HG03521 (cell line): Measurements from ENCODE around the gene IL4.
"Not testable (repeated sequence)": the region's sequence is repeated elsewhere in the genome, so short reads cannot be mapped to it uniquely, and the experiment has no call there.

Source experiments
- ATAC-seq: cut with Tn5 transposase; IDR thresholded peaks from one replicate; pipeline ENCODE4 v1.9.1; 2021; ENCODE audit warnings: mild to moderate bottlenecking, moderate library complexity; ENCODE audit not compliant: unreplicated experiment

The IL4 gene

DNA sequence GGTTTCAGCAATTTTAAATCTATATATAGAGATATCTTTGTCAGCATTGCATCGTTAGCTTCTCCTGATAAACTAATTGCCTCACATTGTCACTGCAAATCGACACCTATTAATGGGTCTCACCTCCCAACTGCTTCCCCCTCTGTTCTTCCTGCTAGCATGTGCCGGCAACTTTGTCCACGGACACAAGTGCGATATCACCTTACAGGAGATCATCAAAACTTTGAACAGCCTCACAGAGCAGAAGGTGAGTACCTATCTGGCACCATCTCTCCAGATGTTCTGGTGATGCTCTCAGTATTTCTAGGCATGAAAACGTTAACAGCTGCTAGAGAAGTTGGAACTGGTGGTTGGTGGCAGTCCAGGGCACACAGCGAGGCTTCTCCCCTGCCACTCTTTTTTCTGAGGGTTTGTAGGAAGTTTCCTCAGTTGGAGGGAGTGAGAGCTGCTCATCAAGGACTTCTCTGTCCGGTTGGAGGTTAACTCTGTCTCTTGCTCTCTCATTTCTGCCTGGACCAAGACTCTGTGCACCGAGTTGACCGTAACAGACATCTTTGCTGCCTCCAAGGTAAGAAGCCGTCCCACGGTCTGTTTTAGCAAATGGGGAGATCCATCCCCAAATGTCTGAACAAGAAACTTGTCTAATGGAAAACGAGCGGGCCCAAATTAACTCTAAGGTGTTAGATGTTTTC lies at the start of gene IL4:
Gene IL4, plus strand, starts transcription at position 51 of the 692 bp plus-strand sequence. Its CDS starts 62 bp downstream, at position 113.
- no peak for ATAC-seq

DNA sequence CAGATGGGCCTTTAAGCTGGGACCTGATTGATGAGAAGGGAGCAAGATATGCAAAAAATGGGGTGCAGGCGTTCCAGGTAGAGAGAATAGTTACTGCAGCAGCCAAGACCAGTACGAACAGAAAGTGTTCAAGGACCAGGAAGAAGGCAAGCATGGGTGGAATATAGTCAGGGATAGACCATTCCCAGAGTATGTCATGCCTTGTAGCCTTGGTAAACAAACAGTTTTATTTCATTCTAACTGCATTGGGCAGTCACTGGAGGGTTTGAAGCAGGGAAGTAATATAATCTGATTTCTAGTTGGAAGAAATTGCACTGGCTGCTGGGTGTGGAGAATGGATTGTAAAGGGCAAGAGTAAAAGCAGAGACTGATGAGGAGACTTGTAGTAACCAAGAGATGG lies 46.3 kb upstream of the IL4 start:
- no peak for ATAC-seq

DNA sequence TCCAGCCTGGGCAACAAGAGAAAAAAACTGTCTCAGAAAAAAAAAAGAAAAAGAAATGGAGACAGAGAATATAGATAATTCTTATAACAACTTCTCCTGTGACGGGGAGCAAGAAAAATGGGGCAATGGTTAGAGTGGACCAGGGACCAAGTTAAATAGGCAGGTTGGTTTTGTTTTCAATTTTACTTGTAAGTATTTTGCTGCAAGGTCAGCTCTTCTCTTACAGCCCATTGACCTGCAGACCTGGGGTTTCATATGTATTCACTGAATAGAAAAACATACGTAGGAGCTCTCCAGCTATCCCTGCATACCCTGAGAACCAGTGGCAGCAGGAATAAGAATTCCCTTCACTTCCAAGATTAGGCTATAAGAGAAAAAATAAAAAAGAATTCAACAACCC lies 45.0 kb upstream of the IL4 start:
- no peak for ATAC-seq

DNA sequence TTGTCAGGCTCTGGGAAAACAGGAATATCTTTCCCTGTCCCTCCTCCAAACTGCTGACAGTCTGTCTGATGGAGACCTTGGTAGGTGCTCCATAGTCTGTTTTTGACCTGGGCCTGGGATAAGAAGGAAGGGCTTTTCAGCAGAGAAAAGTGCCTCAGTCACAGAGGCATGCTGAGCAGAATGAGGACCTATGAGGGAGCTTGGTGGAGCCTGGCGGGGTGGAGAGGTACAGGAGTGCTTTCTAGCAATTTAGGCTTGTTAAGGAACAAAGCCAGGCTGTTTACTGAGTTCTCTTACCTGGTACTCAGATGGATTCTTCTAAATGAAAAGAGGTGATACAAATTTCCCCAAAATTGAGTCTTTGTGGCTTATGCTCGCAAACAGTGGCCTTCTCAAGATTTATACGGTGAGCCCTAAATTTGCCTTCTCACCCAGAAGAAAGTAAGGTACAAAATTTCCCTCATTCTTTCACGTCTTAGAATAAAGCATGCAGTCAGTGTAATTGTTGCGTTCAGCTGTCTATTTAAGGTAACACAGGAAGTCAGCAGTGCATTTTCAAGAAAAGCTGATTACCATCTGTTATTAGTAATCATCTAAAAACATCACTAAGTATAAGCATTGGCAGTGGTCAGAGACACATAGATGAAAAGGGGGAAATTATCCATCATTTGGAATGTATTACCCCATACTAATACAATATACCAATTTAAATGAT lies 44.4 kb upstream of the IL4 start:
- ATAC-seq: no peak

DNA sequence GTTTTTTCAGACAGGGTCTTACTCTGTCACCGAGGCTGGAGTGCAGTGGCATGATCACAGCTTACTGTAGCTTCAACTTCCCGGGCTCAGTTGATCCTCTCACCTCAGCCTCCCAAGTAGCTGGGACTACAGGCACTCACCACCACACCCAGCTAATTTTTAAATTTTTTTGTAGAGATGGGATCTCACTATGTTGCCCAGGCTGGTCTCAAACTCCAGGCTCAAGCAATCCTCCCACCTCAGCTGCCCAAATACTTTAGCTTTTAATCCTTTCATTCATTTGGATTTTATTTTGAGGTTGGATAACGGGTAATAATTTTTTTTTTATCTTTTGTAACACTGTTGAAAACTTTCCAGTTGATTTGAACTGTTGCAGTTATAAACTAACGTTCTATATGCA lies 40.2 kb upstream of the IL4 start:
- ATAC-seq: not testable (repeated sequence)

DNA sequence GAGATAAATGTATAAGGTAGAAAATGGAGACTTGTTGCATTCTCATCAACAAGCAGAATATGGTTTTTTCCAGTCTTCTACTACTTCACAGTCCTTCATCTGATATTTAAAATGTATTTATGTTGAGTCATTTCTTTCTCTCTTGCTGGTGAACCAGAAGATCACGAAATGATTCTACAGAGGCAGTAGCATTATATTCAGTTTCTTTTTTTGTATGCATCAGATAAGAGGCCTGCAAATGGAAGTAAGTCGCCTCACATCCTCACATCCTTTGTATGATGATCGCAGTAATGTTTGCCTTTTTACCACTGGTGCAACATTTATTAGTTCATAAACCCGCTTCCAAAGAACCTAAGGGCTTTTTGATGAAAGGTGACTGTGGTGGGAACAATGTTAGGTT lies 37.9 kb upstream of the IL4 start:
- ATAC-seq: no peak

DNA sequence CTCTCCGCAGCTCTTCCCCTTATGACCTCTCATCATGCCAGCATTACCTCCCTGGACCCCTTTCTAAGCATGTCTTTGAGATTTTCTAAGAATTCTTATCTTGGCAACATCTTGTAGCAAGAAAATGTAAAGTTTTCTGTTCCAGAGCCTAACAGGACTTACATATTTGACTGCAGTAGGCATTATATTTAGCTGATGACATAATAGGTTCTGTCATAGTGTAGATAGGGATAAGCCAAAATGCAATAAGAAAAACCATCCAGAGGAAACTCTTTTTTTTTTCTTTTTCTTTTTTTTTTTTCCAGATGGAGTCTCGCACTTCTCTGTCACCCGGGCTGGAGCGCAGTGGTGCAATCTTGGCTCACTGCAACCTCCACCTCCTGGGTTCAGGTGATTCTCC lies 36.5 kb upstream of the IL4 start:
- ATAC-seq: no peak

DNA sequence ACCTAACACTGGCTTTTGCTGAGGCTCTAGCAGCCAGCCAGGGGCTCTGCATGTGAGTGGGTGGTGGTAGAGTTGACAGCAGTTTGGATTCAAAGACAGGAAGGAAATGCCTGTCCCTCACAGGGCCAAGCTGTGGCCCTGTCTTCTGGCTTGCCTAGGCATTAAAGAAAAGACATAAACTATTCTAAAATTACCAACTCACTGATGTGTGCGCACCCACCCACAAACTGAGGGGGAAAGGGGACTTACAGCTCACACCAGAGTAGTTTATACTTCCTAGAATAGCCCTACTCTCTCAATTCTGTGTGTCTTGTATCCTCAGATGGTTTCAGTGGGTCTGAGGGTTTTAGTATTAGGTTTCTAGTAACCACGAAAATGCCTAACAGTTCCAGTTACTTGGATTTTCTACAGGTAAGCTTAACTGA lies 34.1 kb upstream of the IL4 start:
- peak; percentile 52 for ATAC-seq

DNA sequence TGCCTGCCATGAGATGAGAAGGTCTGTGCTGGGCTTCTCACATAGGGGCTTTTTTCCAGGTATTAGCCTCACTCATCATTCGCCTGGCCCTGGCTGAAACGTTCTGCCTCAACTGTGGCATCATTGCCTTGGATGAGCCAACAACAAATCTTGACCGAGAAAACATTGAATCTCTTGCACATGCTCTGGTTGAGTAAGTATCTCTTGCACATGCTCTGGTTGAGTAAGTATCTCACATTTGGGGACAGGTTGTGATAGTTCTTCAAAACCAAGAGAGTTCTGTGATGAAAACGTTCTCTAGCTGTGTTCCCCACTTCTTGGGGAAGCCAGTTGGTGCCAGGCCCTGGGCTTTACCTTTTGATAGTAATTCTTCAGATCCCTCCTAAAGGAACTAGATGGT lies 33.2 kb upstream of the IL4 start:
- no peak for ATAC-seq

DNA sequence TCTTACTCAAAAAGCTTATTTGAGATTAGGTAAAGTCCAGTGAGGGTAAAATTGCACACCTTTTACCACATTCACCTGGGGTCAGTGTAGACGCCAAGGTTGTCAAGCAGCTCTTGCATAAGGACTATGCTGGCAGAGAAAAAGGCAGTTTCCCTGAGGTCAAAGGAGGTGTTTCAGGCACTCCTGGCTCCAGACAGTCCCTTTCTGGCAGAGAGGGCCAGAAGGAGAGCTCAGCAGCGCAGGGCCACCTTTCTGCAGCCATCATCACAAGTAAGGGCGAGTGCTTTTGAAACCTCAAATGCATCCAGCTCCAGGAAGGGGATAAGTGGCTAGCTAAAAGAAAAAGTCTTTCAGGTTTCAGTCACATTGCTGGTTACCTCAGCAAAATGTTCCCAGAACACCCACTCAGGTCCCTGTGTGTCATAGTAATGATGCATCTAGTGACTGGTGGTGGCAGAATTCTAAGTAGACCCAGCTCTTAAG lies 32.5 kb upstream of the IL4 start:
- no peak for ATAC-seq

DNA sequence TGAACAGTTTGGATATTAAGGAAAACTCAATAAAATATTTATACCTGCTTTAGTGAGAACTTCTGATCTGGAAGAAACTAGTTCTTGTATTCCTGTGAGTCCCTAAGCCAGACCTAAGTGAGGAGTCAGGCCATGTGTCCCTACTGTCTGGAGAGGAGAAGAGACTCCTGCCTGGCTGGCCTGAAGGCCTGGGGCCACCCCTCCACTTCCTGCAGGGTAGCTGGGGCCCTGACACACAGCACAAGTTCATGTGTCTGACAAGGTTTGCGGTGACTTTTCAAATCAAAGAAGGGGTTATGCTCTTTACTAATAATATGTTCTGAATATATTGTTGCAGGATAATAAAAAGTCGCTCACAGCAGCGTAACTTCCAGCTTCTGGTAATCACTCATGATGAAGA lies 31.9 kb upstream of the IL4 start:
- ATAC-seq: no peak

DNA sequence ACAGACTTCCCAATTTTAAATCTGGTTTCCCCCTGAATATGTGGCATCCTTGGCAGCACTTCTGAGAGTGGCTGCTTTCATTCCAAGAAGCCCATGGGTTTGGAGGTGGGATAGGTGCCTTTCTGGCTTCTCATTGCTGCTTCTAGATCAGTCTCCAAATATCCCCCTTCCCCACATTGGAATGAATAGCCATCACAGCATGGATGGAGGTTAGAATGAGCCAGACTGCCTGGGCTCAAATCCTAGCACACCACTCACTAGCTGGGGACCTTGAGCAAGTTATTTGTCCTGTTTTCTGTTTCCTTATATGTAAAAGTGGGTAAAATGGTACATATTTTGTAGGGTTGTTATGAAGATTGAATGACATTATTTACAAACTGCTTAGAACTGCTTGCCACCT lies 29.6 kb upstream of the IL4 start:
- no peak for ATAC-seq

DNA sequence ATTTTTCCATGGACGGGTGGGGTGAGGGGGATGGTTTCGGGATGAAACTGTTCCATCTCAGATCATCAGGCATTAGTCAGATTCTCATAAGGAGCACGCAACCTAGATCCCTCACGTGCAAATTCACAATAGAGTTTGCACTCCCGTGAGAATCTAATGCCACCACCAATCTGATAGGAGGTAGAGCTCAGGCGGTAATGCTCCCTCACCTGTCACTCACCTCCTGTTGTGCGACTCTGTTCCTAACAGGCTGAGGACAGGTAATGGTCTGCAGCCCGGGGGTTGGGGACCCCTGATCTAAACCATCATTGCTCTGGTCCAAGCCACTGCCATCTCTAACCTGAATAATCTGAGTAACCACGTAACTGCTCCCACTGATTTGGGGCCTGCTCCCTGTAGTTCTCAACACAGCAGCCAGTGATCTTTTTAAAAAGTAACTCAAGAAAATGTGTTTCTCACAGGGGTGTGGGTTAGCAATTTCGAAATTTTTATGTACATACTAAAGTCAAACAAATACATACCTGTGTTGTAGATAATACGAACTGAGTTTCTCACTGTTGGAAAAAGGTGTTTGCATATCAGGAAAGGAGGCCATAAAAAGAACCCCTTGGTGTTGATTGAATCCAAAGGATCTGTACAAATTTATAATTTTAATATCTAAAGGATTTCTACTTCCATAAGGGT lies 27.1 kb upstream of the IL4 start:
- no peak for ATAC-seq

DNA sequence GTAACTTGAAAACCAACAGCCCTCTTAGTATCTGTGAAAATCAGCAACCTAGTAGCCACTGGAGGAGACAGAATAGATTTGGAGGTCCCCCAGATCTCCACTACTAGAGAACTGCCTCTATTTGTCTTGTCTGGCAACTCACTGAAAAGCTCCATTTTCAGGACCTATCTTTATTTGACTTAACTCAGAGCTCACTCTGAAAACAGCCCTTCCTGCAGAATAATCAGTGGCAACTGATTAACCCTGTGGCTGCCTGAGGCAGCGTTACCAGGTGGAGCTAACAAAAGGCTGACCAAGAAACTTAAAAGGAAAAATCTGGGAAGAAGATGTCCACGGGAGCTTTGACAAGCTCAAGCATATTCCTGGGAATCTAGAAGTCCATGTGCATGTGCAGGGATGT lies 26.3 kb upstream of the IL4 start:
- no peak for ATAC-seq

DNA sequence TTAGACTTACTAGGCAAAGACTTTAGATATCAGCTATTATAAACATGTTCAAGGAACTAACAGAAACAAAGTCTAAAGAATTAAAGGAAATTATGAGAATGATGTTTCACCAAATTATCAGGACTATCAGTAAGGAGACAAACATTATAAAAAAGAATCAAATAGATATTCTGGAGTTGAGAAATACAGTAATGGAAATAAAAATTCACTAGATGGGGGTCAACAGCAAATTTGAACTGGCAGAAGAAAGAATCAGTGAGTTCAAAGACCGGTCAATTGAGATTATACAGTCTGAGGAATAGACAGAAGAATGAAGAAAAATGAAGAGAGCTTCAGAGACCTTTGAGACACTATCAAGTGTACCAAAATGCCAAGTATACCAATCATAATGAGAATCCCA lies 25.4 kb upstream of the IL4 start:
- no peak for ATAC-seq

DNA sequence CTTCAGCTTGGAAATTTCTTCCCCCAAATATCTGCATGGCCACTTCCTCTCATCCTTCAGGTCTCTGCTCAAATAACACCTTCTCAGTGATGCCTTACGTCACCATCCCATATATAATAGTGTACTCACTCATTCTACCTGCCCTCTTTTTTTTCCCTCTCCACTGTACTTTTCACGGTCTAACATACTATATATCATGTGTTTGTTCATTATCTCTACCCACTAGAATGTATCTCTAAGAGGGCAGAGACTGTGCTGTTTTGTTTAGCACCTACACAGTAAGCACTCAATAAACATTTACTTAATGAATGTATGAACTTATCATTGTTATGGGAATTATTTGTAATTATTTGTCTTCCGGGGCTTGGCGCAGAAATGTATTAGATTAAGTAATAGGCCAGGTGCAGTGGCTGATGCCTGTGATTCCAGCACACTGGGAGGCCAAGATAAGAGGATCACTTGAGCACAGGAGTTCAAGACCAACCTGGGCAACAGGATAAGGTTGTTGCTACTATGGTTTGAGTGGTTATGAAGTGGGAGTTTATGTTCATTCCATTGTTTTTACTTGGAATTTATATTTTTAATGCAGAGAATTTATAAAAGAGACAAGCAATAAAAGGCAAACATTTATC lies 21.8 kb upstream of the IL4 start:
- no peak for ATAC-seq

DNA sequence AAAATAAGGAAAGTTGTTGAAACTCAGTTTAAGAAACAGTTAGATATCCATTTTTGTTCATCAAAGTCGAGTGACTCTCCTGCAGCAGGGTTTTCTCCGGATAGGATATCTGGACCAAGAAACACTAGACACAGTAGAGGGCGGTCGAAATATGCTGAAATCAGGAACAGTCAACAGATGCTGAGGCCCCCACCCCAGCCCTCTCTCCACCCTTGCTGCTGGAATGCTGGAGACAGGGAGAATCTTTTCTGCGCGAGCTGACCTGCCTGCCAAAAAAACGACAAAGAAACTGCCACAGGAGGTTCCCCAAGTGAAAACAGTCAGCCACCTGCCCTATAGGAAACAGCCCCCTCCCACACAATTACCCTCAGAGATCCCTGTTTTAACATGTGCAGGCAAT lies 20.1 kb upstream of the IL4 start:
- no peak for ATAC-seq

DNA sequence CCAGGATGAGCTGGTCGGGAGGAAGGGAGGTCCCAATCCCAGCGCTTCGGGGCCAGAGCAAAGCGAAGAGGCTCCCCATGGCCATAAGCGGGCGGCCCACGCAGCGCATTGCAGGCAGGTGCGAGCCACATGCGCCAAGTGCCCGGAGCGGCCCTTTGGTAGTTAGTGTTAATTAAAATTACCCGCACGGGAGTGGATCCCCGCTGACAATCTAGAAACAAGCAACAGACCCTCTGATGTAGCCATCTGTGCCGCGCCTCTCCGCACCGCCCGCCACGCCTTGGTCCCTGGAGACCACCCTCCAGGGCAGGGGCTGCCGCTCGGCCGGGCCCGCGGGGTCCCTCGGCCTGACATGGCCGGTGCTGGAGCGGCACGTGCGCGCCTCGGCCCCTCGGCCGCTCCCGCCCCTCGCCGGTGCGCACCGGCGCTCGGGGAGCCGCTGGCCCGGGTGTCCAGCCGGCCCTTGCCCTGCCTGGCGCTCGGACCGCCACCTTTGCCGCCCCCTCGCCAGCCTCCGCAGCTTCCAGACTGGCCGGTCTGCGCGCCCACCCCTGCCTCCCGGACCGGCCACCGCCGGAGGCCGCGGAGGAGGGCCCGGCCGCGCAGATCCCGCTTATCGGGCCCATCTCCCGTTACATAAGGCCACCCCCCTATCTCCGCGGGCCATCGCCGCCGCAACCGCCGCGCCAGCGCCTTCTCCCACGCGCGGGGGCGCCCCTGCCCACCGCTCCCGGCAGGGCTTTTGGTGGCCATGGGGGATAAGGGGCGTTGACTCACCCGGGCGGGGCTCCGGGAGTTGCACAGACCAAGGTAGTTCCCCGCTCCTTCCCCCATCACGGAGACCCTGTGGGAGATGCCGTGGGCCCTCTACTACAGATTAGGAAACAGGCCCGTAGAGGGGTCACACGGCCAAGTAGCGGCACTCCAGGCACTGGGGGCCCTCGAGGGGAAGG lies 17.7 kb upstream of the IL4 start:
- no peak for ATAC-seq

DNA sequence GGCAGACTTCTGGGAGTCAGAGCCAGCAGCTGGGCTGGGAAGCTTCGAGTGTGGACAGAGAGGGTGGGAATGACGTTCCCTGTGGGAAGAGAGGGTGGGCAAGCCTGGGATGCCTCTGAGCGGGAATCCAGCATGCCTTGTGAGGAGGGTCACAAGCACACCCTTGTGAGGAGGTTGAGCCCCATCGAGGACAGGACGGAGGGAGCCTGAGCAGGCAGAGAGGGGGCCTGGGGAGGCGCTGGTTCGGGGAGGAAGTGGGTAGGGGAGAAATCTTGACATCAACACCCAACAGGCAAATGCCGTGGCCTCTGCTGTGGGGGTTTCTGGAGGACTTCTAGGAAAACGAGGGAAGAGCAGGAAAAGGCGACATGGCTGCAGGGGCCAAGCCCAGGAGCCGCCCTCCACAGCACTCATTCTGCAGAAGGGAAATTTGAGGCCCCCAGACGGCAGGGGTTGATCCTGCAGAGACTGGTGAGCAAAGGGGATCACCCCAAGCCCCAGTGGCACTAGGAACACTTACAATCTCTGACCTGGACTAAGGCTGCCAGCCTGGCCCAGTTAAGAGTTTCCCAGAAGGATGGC lies 16.9 kb upstream of the IL4 start:
- ATAC-seq: no peak
